HG02588 (cell line): Measurements from ENCODE around the gene PRSS50.

Source experiments
- ATAC-seq: cut with Tn5 transposase; IDR thresholded peaks from one replicate; pipeline ENCODE4 v1.9.1; 2021; ENCODE audit warnings: mild to moderate bottlenecking, moderate library complexity; ENCODE audit not compliant: unreplicated experiment

PRSS50 gene

DNA sequence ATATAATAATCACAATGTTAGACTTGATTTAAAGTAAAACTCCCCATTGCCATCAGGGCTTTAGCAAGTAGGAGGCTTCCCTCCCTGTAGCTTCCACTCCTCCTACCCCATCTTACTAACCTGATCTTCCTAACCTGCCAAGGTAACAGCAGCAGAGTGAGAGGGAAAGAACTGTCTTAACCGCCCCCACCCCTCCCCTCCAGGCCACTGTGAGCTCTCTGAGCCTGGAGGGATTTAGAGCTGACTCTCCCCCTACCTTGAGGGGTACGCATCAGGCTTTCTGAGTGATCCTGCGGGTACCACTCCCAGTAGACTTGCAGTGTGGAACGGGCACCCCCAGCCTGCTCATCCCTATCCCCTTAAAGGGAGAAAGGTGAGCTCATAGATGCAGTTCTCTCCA lies 11.4 kb upstream of the PRSS50 start:
- no peak for ATAC-seq

DNA sequence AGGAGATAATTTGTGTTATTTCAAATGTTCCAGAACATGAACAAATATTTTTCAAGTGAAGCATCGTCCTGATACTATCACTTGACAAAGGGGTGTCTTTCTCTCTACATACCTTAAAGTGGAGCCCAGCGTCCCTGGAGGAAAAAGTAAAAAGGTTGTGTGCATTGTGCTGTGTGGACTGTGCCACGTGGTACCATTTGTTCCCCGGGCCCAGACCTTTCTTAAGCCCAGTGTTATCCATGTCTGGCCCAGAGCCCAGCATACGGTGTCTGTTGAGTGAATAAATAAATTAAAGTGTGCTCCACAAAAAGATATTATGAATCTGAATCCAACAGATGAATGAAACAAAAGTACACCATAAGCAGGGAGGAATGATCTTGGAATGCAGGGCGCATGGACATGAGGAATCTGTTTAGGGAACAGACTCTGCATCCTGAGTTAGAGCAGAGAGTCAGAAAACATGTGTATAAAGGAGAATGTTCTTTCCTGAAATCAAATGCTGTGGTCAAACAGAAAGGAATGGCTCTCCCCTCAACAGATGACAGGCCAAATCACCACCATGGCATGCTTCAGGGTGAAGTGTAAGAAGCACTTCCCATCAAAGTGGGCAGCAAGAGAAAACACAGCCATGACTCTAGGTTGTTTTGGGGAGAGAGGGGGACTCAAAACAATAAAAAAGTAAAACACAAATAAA lies 8.1 kb upstream of the PRSS50 start:
- no peak for ATAC-seq

DNA sequence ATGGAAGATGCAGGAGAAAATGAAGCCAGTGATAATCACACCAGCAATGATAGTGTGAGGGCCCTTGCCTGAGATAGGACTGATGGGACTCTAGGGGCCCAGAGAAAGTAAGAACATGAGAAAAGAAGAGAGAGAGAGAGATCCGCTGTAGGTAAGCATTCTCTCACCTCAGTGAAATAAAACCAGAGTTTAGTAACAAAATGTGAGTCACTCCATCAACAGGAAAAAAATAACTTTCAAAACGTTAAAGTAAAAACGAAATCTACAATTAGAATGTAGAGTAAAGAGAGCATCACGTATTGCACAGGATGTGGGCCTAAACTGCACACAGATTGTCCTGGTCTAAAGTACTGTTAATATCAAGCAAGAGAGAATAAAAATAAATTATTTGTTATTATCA lies 6.8 kb upstream of the PRSS50 start:
- ATAC-seq = no peak

DNA sequence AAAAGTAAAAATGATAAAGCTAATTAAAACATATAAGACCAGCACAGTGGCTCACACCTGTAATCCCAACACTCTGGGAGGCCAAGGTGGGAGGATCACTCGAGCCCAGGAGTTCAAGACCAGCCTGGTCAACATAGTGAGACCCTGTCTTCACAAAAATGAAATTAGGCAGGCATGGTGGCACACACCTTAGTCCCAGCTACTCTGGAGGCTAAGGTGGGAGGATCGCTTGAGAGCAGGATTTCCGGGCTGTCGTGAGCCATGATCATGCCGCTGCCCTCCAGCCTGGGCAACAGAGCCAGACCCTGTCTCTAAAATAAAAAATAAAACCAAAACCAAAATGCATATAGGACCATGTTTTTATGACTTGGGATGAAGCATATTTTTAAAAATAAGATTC lies 4.8 kb upstream of the PRSS50 start:
- no peak for ATAC-seq

DNA sequence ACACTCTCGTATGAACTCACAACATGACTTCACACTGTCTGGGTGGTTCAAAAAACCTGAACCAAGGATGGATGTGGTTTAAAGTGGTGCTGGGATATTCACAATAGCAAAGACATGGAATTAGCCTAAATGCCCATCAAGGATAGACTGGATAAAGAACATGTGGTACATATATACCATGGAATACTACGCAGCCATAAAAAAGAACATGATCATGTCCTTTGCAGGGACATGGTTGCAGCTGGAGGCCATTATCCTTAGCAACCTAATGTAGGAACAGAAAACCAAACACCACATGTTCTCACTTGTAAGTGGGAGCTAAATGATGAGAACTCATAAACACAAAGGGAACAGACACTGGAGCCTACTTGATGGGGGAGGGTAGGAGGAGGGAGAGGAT lies 3.3 kb upstream of the PRSS50 start:
- no peak for ATAC-seq

DNA sequence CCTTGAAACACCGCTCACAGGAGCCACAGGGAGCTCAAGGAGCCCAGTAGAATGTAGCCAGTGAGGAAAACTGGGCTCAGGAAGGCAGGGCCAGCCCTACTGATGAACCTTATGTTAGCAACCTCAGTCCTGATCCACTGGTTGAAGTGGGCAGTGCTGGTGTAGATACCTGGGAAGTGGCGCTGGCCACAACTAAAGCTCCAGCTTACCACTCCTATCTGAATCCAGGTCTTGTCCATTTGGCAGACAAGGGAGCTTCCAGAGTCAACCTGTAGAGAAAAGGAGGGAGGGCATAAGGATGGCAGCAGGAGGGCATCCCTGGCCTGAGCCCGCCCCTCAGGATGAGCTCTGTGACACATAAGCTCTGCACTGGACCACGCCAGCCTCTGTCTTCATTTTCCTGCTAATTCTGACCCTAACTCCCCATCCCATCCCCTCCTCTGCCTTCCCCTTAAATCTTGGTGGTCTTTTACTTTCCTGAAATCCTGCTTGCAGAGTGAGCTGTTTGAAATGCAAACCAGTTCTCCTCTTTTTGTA lies 2.1 kb upstream of the PRSS50 start:
- ATAC-seq = no peak

DNA sequence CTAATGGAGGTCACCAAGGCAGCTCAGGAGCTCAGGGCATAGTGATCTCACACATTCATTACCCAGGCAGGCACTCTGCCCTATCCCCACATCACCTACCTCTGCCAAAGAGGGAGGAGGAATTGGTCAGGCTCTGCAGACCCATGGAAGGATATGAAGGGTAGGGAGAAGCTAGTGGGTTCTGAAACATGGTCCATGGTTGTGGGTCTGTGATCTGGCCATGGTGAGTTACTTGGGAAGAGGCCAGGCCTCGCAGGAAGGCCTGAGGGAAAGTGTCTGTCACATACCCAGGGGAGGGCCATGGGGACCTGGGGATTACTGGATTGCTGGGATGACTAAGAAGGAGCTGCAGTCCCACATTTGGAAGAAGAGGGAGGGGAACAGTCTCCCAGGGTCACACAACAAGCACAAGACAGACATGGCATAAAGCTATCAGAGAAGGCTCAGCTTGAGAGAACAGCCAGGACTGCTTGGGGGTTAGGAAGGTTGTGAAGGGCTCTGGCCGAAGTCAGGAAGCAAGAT lies 1.4 kb upstream of the PRSS50 start:
- ATAC-seq = no peak

DNA sequence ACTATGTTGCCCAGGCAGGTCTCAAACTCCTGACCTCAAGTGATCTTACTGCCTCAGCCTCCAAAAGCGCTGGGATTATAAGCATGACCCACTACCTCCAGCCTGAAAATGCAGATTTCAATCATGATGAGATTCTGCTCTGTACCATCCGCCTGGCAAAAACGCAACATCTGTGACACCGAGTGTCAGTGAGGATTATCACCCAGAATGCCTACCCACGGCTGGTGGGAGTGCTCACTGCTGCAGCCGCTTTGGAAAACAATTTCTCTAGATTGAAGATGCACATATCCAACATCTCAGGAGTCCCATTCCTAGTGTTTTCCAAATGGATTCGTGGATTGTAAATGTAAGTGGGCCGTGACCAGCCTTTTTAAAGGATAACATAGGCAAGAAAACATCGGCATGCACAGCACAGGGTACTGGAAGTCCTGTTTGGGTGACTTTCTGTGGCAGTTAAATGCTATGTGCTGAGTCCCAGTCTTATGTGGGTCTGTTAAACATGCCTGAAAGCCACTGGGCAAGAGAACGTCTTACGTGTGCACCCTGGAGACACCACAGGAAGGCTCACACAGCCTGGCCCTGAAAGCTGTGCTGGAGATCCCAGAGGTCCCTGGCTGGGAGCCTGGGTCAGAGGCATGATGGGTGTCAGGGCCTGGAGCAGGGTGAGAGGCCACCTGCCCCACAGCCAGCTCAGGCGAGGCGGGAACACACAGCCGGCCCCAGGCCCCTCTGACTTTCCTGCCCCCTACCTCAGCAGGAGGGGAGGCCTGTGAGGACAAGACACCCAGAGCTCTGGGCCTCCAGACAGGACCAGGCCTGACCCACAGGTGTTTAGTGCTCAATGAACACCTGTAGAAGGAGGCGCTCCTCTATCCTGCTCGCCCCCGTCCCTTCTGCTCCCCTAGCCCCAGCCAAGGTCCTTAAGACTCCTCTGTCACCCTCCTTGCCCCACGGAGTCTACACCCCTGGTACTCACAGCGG lies 918 bp downstream of the PRSS50 start:
- no peak for ATAC-seq

DNA sequence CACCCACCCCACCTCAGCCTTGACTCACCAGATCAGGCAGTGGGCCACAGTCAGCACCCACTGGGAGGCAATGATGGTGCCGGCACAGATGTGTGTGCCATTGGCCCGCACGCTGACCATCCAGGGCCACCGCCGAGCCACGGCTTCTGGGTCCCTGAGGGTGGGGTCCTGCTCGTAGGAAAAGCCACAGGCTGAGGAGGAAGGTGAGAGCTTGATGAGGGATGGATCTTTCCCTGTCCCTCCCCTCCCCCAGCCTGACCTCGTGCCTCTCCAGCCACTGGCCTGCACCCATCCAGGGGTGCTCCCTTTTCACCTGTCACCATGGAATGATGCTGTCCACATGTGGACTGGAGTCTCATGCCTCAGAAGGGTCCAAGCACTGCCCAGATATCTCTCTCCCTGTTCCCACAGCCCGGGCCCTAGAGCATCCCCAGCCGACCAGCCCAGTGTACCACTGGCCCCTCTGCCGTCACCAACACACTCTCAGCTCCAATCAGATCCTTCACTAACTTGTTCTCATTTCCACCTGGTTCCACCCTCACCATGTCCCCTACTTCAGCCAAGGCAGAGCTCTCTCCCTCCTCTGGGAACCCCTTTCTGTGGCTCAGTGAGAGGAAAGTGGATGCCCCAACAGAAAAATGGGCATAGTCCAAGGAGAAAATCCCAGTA lies 2.0 kb downstream of the PRSS50 start:
- no peak for ATAC-seq

DNA sequence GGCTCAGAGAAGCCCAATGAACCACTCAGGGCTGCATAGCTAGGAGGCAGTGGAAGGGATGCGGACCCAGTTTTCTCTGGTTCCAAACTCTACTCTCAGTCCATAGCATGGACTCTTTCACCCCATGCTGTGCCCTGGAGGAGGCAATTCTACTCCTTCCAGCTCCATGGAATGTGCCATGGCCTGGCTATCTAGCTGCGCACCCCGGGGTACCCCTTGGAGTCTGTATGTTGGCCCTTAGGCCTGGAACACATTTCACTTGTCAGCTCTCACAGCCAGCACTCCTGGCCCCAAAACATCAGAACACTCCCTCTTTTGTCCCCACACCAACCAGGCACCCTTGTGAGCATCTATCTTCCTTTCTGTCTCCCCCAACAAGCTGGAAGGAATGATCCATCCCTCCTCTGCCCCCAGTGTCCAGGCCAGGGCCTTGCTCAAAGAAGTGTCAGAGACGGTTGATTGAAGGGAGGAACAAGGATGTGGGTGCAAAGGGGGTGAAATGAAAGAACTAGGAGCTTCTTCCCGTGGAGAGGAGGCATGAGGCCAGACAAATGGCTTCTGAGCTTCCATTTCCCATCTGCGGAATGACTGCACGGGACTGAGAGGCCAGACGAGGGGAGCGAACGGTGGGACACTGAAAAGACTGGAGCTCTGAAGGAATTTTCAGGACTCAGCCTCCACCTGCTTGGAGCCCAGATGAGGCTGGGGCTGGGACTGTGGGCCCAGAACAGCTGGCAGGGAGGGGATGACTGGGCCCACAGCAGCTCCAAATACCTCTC lies 2.8 kb downstream of the PRSS50 start:
- no peak for ATAC-seq

DNA sequence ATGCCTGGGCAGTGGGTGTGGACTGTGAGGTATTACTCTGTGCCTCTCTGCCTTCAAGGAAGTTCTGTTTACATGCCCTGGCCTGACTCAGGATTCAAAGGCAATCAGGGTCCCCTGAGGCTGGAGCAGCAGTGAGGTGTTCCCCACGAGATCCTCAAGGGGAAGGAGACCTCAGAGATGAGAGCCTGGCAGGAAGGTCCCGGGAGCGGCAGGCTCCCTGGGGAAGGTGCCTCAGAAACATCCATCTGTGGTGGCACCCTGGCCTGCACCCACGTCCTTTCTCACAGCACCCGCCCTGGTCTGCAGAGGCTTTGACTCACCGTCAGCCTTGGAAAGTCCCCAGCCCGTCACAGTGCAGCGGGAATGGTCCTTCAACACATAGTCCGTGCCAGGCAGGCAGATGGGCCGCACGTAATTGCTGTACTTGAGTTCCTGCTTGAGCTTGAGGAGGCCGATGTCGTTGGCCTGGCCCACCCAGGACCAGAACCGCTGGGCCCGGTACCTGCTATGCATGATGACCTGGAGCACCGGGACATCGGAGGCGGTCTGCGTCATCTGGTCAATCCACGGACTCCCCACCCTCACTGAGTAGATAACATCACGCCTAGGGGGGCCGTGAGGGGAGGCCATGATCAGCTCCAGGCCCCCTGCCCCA lies 3.6 kb downstream of the PRSS50 start:
- peak; percentile 80 for ATAC-seq

DNA sequence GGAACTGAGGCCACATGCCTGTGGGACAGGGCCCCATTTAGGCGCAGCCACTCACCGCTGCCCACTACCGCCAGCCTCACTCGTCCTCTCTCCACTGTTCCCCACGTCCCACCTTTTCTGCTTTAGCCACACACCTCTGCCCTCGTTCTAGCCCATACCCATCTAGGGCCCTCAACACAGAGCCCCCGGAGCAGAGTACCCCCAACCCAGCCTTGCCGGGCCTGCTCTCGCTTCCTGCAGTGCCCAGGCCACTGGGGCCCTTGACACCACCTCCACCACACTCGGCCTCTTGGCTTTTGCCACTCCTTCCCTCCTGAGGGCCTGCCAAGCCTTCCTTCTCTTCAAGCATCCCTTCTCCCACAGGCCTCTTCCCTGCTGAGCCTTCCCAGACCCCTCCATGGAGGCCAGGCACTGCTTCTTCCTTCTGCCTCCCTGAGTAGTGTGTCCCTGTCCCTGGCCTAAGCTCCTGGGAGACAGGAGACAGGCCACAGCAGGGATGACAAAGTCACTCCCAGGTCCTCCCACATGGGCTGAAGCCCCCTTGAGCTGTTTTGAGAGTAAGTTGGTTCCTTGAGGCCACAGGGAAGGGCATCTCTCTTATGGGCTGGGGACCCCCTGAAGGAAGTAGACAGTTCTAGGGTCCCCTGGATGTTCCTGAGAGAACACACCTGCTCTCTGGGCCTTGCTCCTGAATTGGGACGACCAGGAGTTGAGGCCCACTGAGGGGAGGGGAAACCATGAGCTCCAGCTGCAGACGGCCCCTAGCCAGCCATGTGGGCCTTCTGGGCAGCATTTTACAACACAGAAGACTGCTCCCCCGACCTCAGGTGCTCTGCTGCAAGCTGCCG lies 4.4 kb downstream of the PRSS50 start:
- no peak for ATAC-seq

DNA sequence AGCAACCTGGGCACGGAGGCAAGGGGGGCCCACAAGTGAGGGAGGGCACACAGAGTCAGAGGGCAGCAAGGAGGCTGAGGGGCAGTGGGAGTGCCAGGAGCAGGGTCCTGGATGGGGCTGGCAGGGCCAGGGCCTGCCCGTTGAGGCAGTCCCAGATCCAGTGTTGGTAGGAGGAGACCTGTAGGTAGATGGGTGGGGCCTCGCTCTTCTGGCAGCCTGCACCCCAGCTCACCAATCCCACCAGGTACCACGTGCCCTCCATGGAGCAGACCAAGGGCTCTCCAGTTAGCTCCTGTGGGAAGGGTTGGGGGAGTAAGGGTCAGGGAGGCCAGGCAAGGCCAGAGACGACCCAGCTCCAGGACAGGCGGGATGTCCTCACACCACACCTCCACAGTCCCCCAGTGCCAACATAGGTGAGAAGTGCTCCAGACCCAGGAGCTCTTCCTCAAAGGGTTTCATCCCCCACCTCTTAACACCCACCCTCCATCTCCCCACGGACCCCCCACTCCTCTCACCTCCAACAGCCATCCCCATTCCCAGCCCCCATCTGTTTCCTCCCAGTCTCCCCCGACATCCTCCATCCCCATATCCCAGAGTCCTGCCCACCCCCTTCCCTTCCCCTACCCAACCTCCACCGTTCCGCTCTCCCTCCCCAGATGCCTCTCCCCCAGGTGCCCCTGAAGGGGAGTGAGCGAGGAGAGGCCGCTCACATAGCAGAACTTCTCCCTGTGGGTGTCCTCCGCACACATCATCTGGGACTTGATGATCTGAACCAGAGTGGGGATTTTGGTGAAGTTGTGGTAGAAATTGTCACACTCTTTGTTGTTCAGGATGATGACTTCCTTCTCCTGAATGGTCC lies 5.2 kb downstream of the PRSS50 start:
- no peak for ATAC-seq

DNA sequence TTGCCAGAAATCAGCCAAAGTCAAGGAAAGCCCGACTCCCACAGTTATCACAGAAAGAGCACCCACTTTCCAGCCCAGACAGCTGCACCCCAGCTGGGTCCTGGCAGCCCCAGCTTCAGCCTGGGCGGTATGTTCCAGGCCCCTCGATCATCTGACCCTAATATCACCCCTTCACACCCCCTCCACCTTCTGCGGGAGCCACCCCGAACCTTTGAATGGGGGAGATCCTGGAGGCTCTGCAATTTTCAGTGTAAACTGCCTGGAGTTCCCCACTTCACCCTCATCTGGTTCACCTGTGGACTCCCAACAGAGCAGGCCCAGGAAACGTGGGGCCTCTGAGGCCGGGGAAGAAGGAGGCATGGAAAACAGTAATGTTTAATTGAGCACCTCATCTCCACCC lies 5.9 kb downstream of the PRSS50 start:
- ATAC-seq = no peak

DNA sequence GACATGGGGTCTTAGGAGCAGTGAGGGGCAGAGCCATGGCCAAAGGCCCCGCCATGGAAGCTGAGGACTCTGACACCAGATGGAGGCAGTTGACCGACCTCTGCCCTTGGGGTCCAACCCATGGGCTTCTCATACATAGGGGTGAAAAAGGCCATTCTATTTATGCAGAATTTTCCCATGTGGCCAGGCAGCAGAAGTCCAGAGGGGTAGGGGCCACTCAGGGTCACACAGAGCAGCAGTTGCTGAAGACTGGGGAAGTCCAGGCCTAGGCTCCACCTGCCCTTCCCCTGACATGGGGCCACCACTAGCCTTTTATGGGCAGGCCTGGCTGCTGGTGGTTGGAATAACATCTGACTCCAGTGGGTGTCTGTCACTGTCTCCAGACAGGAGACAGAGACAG lies 6.4 kb downstream of the PRSS50 start:
- ATAC-seq = no peak

DNA sequence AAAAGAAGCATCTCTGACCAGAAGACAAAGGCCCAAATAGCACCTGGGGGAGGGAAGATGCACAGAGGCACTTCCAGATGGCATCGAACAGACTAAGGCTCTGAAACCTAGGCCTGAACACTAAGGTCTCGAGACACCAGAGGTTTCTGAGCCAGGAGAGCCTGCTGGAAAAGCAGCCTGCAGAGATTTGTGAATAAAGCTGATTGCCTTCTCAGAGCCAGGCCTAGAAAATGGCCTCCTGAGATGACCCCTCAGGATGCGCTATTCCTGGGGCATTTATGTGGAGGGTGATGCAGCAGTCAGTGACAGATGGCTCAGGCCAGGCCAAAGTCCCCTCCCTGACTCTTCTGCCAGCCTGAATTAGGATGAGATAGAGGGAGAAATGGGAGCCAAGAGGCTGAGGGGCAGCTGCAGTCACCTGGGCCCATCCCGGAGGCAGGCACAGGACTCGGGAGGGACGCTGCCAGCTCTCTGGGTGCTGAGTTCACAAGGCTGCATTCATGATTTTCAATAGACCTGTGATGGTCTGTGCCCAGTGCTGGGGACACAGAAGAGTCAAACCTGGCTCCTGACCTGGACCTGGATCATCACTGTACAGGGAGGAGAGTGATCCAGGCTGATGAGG lies 6.9 kb downstream of the PRSS50 start:
- ATAC-seq = no peak

DNA sequence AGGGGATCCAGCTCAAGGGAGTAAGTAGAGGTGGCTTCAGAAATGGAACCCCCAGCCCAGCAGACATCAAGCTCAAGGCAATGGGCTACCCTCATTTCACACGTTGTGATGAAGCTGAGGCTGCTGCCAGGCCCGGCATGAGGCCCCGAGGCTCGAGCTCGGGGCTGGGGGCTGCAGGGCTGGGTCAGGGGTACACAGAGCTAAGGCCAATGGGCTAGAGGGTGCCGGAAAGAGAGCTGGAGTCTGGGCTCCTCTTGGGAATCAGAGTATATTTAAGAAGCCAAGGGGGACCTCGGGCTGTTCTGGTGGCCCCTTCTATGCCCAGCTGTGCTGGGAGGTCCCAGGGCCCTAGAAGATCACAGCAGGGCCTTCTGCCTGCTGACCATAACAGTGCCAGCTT lies 7.4 kb downstream of the PRSS50 start:
- no peak for ATAC-seq

DNA sequence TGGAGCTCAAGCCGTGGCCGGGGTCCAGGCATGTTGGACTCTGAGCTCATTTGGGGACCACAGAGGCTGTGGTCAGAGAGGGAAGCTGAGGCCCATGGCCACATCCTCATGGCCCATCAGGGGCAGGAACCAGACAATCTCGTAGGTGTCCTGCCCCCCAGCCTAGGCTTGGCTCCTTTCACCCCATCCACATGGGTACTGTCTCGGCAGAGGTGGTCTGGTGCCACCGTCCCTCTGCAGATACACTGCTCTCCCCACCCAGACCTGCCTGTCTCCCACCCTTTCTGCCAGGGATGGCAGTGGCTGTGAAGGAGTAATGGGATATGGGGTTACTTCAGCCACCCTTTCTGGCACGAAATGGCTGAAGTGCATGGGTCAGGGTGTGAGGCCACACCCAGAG lies 7.9 kb downstream of the PRSS50 start:
- no peak for ATAC-seq
